WTC11 (cell line): ENCODE results near the gene TAC4. TPM values are rescaled to one million over a fixed set of nuclear protein-coding genes. Genes with fewer than 3 reads are reported as not detected.

Experiments used
- ATAC-seq: fragments of 200-7000 bp; cut with Tn5 transposase; 2 replicates; pipeline ENCODE4 v1.10.0; 2021; ENCODE audit warnings: mild to moderate bottlenecking, moderate library complexity
- CTCF ChIA-PET: fragments of 300-600 bp; sonication (Branson Sonifier 250); formaldehyde crosslinking; loops from one replicate; lab custom pipeline; 2021; ENCODE audit warnings: antibody characterized with exemption; lab: Charles Lee
- POLR2A ChIA-PET: fragments of 350-600 bp; sonication (Branson Sonifier 250); formaldehyde crosslinking; loops from one replicate; lab custom pipeline; 2021; ENCODE audit warnings: antibody characterized with exemption; lab: Charles Lee
- DNase-seq: peaks from one replicate; pipeline ENCODE4 v3.0.0; 2021; ENCODE audit warnings: low spot score
- H3K27ac Mint-ChIP-seq: 2 replicates; pipeline ENCODE4 v1.8.0; 2021; ENCODE audit warnings: mixed read lengths
- H3K27me3 Mint-ChIP-seq: 2 replicates; pipeline ENCODE4 v1.8.0; 2021; ENCODE audit warnings: low read depth, mild to moderate bottlenecking, moderate library complexity, mixed read lengths
- H3K36me3 Mint-ChIP-seq: 2 replicates; pipeline ENCODE4 v1.8.0; 2021; ENCODE audit warnings: mixed read lengths
- H3K4me1 Mint-ChIP-seq: 2 replicates; pipeline ENCODE4 v1.8.0; 2022; ENCODE audit warnings: mixed read lengths
- H3K4me3 Mint-ChIP-seq: 2 replicates; pipeline ENCODE4 v1.8.0; 2021; ENCODE audit warnings: mild to moderate bottlenecking, moderate library complexity, mixed read lengths
- H3K9me3 Mint-ChIP-seq: 2 replicates; pipeline ENCODE4 v1.8.0; 2021; ENCODE audit warnings: mixed read lengths
- ARID4B ChIP-seq: sonication (generic); formaldehyde crosslinking; IDR thresholded peaks from 2 replicates; pipeline ENCODE4 v1.8.0; 2023; ENCODE audit warnings: missing genetic modification reagents, mild to moderate bottlenecking, borderline replicate concordance
- ATF3 ChIP-seq: sonication (generic); formaldehyde crosslinking; conservative IDR thresholded peaks from 2 replicates; pipeline ENCODE4 v1.8.1; 2022; ENCODE audit warnings: mild to moderate bottlenecking, missing genetic modification reagents
- CREM ChIP-seq: sonication (generic); formaldehyde crosslinking; IDR thresholded peaks from 2 replicates; pipeline ENCODE4 v1.8.1; 2022; ENCODE audit warnings: mild to moderate bottlenecking, missing genetic modification reagents, moderate library complexity
- E2F4 ChIP-seq: sonication (generic); formaldehyde crosslinking; IDR thresholded peaks from 2 replicates; pipeline ENCODE4 v1.8.1; 2022; ENCODE audit warnings: low read depth, mild to moderate bottlenecking, moderate library complexity, missing genetic modification reagents, borderline replicate concordance
- ETV6 ChIP-seq: sonication (generic); formaldehyde crosslinking; IDR thresholded peaks from 2 replicates; pipeline ENCODE4 v1.8.1; 2022; ENCODE audit warnings: mild to moderate bottlenecking, missing genetic modification reagents
- GABPB1 ChIP-seq: sonication (generic); formaldehyde crosslinking; IDR thresholded peaks from 2 replicates; pipeline ENCODE4 v1.8.1; 2023; ENCODE audit warnings: mild to moderate bottlenecking, missing genetic modification reagents
- NR2C2 ChIP-seq: sonication (generic); formaldehyde crosslinking; IDR thresholded peaks from 2 replicates; pipeline ENCODE4 v1.8.0; 2022; ENCODE audit warnings: mild to moderate bottlenecking, missing genetic modification reagents
- NR3C1 ChIP-seq: sonication (generic); formaldehyde crosslinking; conservative IDR thresholded peaks from 2 replicates; pipeline ENCODE4 v1.8.1; 2023; ENCODE audit warnings: low read depth, mild to moderate bottlenecking, missing genetic modification reagents
- PRDM15 ChIP-seq: sonication (generic); formaldehyde crosslinking; IDR thresholded peaks from 2 replicates; pipeline ENCODE4 v1.8.0; 2022; ENCODE audit warnings: missing genetic modification reagents
- RORB ChIP-seq: fragments of 250-450 bp; sonication (Bioruptor Pico); IDR thresholded peaks from 2 replicates; pipeline ENCODE4 v1.9.0; 2021; ENCODE audit warnings: mild to moderate bottlenecking
- SOX15 ChIP-seq: fragments of 250-450 bp; sonication (Bioruptor Pico); IDR thresholded peaks from 2 replicates; pipeline ENCODE4 v1.9.0; 2021; ENCODE audit warnings: mild to moderate bottlenecking
- TEAD4 ChIP-seq: sonication (generic); formaldehyde crosslinking; IDR thresholded peaks from 2 replicates; pipeline ENCODE4 v1.8.0; 2022; ENCODE audit warnings: mild to moderate bottlenecking, missing genetic modification reagents
- total RNA-seq: library from RNA; stranded (reverse); gene quantifications from 3 replicates; pipeline ENCODE4 v1.2.3, GENCODE V29; 2021
- TF ChIP-seq, protein P1 (sequence below): sonication (generic); formaldehyde crosslinking; IDR thresholded peaks from 2 replicates; pipeline ENCODE4 v1.8.0; 2022; ENCODE audit warnings: mild to moderate bottlenecking, missing genetic modification reagents
- TF ChIP-seq, protein P2 (sequence below): sonication (generic); formaldehyde crosslinking; IDR thresholded peaks from 2 replicates; pipeline ENCODE4 v1.8.1; 2023; ENCODE audit warnings: mild to moderate bottlenecking, missing genetic modification reagents, moderate library complexity

TAC4 gene
- total RNA-seq, 1 experiment from 2014 or later = not detected

DNA sequence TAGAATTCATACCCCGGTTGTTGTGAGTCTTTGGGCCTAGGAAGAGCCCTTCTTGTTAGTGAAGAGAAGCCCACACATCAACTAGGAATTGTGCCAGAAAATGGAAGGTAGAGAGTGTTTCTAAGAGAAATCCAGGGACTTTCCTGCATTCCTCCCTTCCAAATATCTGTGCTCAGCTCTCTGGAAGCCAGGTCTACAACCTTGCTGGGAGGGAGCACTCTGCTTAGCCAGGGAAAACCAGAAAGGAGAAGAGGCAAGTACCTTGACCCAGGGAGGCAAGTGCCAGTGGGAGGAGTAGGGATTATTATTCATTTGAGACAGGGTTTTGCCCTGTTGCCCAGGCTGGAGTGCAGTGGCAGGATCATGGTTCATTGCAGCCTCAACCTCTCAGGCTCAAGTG, 48.4 kb upstream of the TAC4 start (continued):
- TF ChIP-seq, protein P1, sequence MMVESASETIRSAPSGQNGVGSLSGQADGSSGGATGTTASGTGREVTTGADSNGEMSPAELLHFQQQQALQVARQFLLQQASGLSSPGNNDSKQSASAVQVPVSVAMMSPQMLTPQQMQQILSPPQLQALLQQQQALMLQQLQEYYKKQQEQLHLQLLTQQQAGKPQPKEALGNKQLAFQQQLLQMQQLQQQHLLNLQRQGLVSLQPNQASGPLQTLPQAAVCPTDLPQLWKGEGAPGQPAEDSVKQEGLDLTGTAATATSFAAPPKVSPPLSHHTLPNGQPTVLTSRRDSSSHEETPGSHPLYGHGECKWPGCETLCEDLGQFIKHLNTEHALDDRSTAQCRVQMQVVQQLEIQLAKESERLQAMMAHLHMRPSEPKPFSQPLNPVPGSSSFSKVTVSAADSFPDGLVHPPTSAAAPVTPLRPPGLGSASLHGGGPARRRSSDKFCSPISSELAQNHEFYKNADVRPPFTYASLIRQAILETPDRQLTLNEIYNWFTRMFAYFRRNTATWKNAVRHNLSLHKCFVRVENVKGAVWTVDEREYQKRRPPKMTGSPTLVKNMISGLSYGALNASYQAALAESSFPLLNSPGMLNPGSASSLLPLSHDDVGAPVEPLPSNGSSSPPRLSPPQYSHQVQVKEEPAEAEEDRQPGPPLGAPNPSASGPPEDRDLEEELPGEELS (CRISPR knock-in tag) = no peak
- no peak for TF ChIP-seq NR3C1 (CRISPR knock-in tag)
- no peak for TF ChIP-seq E2F4 (CRISPR knock-in tag)
- TF ChIP-seq TEAD4 = no peak
- no peak for TF ChIP-seq SOX15 (CRISPR knock-in tag)
- TF ChIP-seq ETV6 = no peak
- TF ChIP-seq GABPB1 (CRISPR knock-in tag) = no peak
- TF ChIP-seq RORB (CRISPR knock-in tag) = no peak
- TF ChIP-seq, all 79 proteins: peak for 0

DNA sequence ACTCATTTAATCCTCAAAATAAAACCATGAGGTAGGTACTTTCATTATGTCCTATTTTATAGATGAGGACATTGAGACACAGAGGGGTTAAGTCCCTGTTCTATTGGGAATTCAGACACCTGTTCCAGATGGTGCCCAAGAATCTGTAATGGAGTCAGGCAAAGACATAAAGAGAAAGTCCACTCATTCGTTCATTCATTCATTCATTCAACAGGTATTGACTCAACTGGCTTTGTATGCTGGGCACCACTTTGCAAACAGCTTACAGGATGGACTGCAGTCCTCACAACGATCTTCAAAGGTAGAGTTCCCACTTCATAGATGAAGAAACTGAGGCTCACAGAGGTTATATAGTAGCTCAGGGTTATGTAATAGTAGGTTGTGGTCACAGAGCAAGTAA, 47.9 kb upstream of the TAC4 start:
- ChIA-PET CTCF (interaction anchor here (0.7 to 3.7 kb wide), 6 partner anchors 15 to 143 kb away, joined by 3 to 13 read pairs (median 4); partner anchors contain the start of gene DLX3), POLR2A (no interaction called here)
- no peak overlapping the region for H3K27ac Mint-ChIP-seq
- H3K4me1 Mint-ChIP-seq = peaks cover 16% of the 10 kb centered on the region
- TF ChIP-seq, protein P2, sequence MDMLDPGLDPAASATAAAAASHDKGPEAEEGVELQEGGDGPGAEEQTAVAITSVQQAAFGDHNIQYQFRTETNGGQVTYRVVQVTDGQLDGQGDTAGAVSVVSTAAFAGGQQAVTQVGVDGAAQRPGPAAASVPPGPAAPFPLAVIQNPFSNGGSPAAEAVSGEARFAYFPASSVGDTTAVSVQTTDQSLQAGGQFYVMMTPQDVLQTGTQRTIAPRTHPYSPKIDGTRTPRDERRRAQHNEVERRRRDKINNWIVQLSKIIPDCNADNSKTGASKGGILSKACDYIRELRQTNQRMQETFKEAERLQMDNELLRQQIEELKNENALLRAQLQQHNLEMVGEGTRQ (CRISPR knock-in tag) = no peak
- TF ChIP-seq ARID4B (CRISPR knock-in tag) (no peak), ATF3 (CRISPR knock-in tag) (no peak), CREM (CRISPR knock-in tag) (no peak), NR2C2 (CRISPR knock-in tag) (no peak), PRDM15 (CRISPR knock-in tag) (no peak)
- H3K36me3 Mint-ChIP-seq = no peaks in the 10 kb centered on the region
- ATAC-seq (no peak), DNase-seq (no peak)
- no peaks in the 10 kb centered on the region for H3K9me3 Mint-ChIP-seq
- peaks cover 51% of the 10 kb centered on the region for H3K27me3 Mint-ChIP-seq
- H3K4me3 Mint-ChIP-seq = no peak overlapping the region
